Natural killer cell treated with Interleukin-12 subunit alpha and Interleukin-12 subunit beta and Interleukin-15 and Interleukin-18, amount 100 ng/mL, for 72 hours (primary cell): Measurements from ENCODE around the gene RBM41. TPM values are rescaled to one million over a fixed set of nuclear protein-coding genes. Genes with fewer than 3 reads are reported as not detected.
"Not testable (repeated sequence)": the region's sequence is repeated elsewhere in the genome, so short reads cannot be mapped to it uniquely, and the experiment has no call there.

Experiments
- ATAC-seq, 2 donors: fragments of 150-1000 bp; cut with Tn5 transposase in 1 of 2; sonication (Bioruptor Pico), chemical (Tn5 transposase) in 1 of 2; 2 replicates each; pipeline ENCODE4 v1.10.0; 2021
- DNase-seq: peaks from one replicate; pipeline ENCODE4 v3.0.0; 2022; ENCODE audit warnings: low spot score
- H3K27ac Mint-ChIP-seq, 2 donors: 1 replicate in 1 of 2; 2 replicates in 1 of 2; pipeline ENCODE4 v1.8.0; 2022; ENCODE audit warnings: mixed read lengths in 2 of 2, mild to moderate bottlenecking in 1 of 2, moderate library complexity in 1 of 2
- H3K27me3 Mint-ChIP-seq, 2 donors: 1 replicate in 1 of 2; 2 replicates in 1 of 2; pipeline ENCODE4 v1.8.0; 2022; ENCODE audit warnings: mixed read lengths in 2 of 2
- H3K36me3 Mint-ChIP-seq: one replicate; pipeline ENCODE4 v1.8.0; 2022; ENCODE audit warnings: mixed read lengths
- H3K4me1 Mint-ChIP-seq, 2 donors: 1 replicate in 1 of 2; 2 replicates in 1 of 2; pipeline ENCODE4 v1.8.0; 2022; ENCODE audit warnings: low read depth in 2 of 2, mixed read lengths in 2 of 2, mild to moderate bottlenecking in 1 of 2
- H3K4me3 Mint-ChIP-seq: one replicate; pipeline ENCODE4 v1.8.0; 2022; ENCODE audit warnings: mixed read lengths
- H3K9me3 Mint-ChIP-seq: 2 replicates; pipeline ENCODE4 v1.8.0; 2022; ENCODE audit warnings: mixed read lengths
- total RNA-seq, 2 donors: library from RNA; stranded (reverse); gene quantifications; one replicate each; pipeline ENCODE4 v1.2.3, GENCODE V29; 2022

The RBM41 gene
- total RNA-seq, 2 donors from 2014 or later, result 10.0 to 14.4 TPM

DNA sequence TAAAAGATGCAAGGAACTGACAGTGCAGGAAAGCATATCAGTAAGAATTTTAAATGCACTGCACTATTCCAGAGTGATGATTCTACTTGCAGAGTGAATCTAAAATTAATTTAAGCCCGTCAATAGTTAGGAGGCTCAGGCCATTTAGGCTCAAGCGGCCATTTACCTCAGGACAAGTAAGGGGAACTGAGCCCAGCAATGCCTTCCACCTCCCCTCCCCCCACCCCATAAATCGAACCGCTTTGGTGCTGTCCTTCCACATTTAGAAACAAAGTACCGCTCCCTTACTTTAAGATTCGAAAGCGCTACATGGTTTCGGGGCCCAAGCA, 665 bp downstream of the RBM41 start:
- H3K27ac Mint-ChIP-seq, result peak overlapping the region; percentile 38 to 90
- peaks cover 0 to 12% of the 10 kb centered on the region in 2 donors for H3K27me3 Mint-ChIP-seq
- no peak for DNase-seq
- H3K4me3 Mint-ChIP-seq, result peak overlapping the region; percentile 100
- ATAC-seq, result peak in 1 of 2 donors; percentile 8
- no peaks in the 10 kb centered on the region for H3K9me3 Mint-ChIP-seq
- H3K36me3 Mint-ChIP-seq, result peaks cover 33% of the 10 kb centered on the region
- peaks cover 20 to 28% of the 10 kb centered on the region in 2 donors for H3K4me1 Mint-ChIP-seq

DNA sequence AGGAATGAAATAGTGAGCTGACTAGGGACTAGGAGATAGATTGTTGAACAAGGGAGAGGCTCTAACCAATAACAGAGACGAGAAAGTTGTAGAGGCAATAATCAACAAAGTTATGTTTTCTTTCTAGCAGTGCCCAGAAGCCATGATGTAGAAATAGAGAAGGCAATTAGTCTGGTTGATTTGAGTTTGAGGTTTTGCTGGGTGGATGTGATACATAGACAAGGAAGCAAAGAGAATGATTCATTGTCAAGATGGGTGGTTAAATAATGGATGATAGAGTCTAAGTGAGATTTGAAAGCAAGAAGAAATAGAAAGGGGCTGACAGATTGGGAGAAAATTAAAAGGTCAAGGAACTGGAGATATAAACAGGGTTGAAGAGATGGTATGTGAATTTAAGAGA, 11.2 kb downstream of the RBM41 start:
- no peak overlapping the region for H3K4me3 Mint-ChIP-seq
- DNase-seq (no peak), ATAC-seq (no peak)
- peaks cover 7 to 11% of the 10 kb centered on the region in 2 donors for H3K4me1 Mint-ChIP-seq
- H3K27ac Mint-ChIP-seq, result no peak overlapping the region
- H3K27me3 Mint-ChIP-seq, result peaks cover 0 to 2% of the 10 kb centered on the region in 2 donors
- peaks cover 7% of the 10 kb centered on the region for H3K36me3 Mint-ChIP-seq
- no peaks in the 10 kb centered on the region for H3K9me3 Mint-ChIP-seq

- no peak for ATAC-seq
- H3K9me3 Mint-ChIP-seq, result no peaks in the 10 kb centered on the region
- DNase-seq, result no peak
- no peak overlapping the region for H3K4me3 Mint-ChIP-seq
- peaks cover 5% of the 10 kb centered on the region for H3K36me3 Mint-ChIP-seq
- peaks cover 7 to 11% of the 10 kb centered on the region in 2 donors for H3K4me1 Mint-ChIP-seq
- H3K27ac Mint-ChIP-seq, result no peak overlapping the region
- H3K27me3 Mint-ChIP-seq, result no peaks in the 10 kb centered on the region
Observed at GRCh38 chrX:107102980-107103379, 15.6 kb downstream of the RBM41 start.

- DNase-seq (no peak), ATAC-seq (no peak)
- no peak overlapping the region for H3K27ac Mint-ChIP-seq
- H3K4me1 Mint-ChIP-seq, result peaks cover 0 to 10% of the 10 kb centered on the region in 2 donors
- H3K36me3 Mint-ChIP-seq, result peaks cover 11% of the 10 kb centered on the region
- no peak overlapping the region for H3K4me3 Mint-ChIP-seq
- peaks cover 6% of the 10 kb centered on the region for H3K9me3 Mint-ChIP-seq
- H3K27me3 Mint-ChIP-seq, result no peaks in the 10 kb centered on the region
Observed at GRCh38 chrX:107076158-107076557, 42.5 kb downstream of the RBM41 start.

DNA sequence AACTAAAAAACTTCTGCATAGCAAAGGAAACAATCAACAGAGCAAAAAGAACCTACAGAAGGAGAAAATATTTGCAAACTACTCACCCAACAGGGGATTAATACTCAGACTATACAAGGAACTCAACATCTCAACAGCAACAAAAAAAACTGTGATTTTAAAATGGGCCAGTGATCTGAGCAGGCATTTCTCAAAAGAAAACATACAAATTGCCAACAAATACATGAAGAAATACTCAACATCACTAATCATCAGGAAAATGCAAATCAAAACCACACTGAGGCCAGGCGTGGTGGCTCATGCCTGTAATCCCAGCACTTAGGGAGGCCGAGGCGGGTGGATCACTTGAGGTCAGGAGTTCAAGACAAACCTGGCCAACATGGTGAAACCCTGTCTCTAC, 60.9 kb downstream of the RBM41 start:
- H3K36me3 Mint-ChIP-seq, H3K9me3 Mint-ChIP-seq, H3K4me1 Mint-ChIP-seq, H3K4me3 Mint-ChIP-seq, ATAC-seq, H3K27me3 Mint-ChIP-seq, H3K27ac Mint-ChIP-seq, DNase-seq: not testable (repeated sequence)

DNA sequence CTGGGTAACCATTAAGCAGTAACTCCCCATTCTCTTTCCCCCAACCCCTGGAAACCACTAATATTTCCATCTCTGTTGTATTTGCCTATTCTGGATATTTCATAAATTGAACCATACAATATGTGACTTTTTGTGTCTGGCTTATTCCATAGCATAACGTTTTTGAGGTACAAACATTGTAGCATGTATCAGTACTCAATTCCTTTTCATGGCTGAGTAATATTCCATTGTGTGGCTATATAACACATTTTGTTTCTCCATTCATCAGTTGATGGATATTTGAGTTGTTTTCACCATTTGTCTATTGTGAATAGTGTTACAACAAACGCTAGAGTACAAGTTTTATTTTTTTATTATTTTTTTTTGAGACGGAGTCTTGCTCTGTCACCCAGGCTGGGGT, 63.6 kb downstream of the RBM41 start:
- Mint-ChIP-seq H3K36me3 (no peaks in the 10 kb centered on the region), H3K27me3 (peaks cover 2% of the 10 kb centered on the region in 2 donors), H3K27ac (no peak overlapping the region), H3K4me3 (no peak overlapping the region), H3K4me1 (no peaks in the 10 kb centered on the region), H3K9me3 (no peaks in the 10 kb centered on the region)
- DNase-seq (no peak), ATAC-seq (no peak)

- no peak overlapping the region for H3K4me3 Mint-ChIP-seq
- H3K36me3 Mint-ChIP-seq, result no peaks in the 10 kb centered on the region
Observed at GRCh38 chrX:107050195-107050709, 68.4 kb downstream of the RBM41 start.

DNA sequence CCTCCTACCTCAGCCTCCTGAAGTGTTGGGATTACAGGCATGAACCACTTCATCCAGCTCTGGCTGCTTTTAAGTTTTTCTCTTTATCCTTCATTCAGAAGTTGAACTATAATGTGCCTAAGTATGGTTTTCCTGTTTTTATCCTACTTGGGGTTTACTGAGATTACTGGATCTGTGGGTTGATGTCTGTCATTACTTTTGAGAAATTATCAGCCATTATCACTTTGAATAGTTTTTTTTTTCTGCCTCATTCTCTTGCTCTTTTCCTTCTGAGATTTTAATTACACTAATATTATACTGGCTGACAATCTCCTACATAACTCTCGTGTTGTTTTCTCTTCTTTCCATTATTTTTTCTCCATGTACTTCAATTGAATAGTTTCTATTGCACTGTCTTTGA, 71.0 kb downstream of the RBM41 start:
- Mint-ChIP-seq H3K36me3 (no peaks in the 10 kb centered on the region), H3K9me3 (no peaks in the 10 kb centered on the region), H3K4me3 (no peak overlapping the region), H3K27ac (no peak overlapping the region), H3K4me1 (no peaks in the 10 kb centered on the region), H3K27me3 (peaks cover 15 to 21% of the 10 kb centered on the region in 2 donors)
- DNase-seq, result no peak
- no peak for ATAC-seq

More at GRCh38 chrX:107050195-107050709, 68.4 kb downstream of the RBM41 start:
- no peaks in the 10 kb centered on the region for H3K4me1 Mint-ChIP-seq
- DNase-seq, result no peak
- no peak for ATAC-seq
- H3K27me3 Mint-ChIP-seq, result peaks cover 15 to 21% of the 10 kb centered on the region in 2 donors
- no peak overlapping the region for H3K27ac Mint-ChIP-seq
- no peaks in the 10 kb centered on the region for H3K9me3 Mint-ChIP-seq

- Mint-ChIP-seq H3K27me3 (peaks cover 2 to 28% of the 10 kb centered on the region in 2 donors), H3K4me3 (no peak overlapping the region), H3K9me3 (no peaks in the 10 kb centered on the region), H3K27ac (no peak overlapping the region), H3K36me3 (no peaks in the 10 kb centered on the region), H3K4me1 (no peaks in the 10 kb centered on the region)
- no peak for ATAC-seq
- DNase-seq, result no peak
Observed at GRCh38 chrX:107029752-107030151, 88.9 kb downstream of the RBM41 start.

DNA sequence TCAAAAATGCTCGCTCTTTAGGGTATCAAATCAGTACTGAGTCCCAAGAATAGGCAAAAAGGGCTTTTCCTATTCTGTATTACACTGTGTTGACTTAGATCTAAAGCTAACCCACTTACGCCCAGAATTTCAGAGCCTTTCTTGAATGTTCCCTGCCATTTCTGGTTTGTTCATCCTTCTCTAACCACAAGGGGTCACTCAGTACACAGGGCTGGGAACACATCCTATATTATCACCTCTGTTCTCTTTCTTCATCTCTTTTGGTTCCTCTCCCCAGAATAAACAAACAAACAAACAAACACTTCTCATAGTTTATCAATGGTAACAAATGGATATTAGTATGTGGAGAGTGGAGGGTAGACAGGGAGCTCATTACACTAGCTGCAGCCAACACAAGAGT, 93.1 kb downstream of the RBM41 start:
- H3K4me3 Mint-ChIP-seq, result no peak overlapping the region
- no peak overlapping the region for H3K27ac Mint-ChIP-seq
- DNase-seq, result no peak
- no peaks in the 10 kb centered on the region for H3K36me3 Mint-ChIP-seq
- no peak for ATAC-seq
- no peaks in the 10 kb centered on the region for H3K9me3 Mint-ChIP-seq
- peaks cover 0 to 17% of the 10 kb centered on the region in 2 donors for H3K27me3 Mint-ChIP-seq
- no peaks in the 10 kb centered on the region for H3K4me1 Mint-ChIP-seq

GRCh38 chrX:107014936-107015335, 103.7 kb downstream of the RBM41 start:
- no peaks in the 10 kb centered on the region for H3K36me3 Mint-ChIP-seq

More at GRCh38 chrX:107014936-107015335, 103.7 kb downstream of the RBM41 start:
- H3K4me1 Mint-ChIP-seq, result no peaks in the 10 kb centered on the region
- H3K27ac Mint-ChIP-seq, result no peak overlapping the region
- H3K27me3 Mint-ChIP-seq, result peaks cover 0 to 2% of the 10 kb centered on the region in 2 donors
- H3K4me3 Mint-ChIP-seq, result no peak overlapping the region
- H3K9me3 Mint-ChIP-seq, result no peaks in the 10 kb centered on the region
- ATAC-seq (no peak), DNase-seq (no peak)

Other genes starting within 250 kb of the RBM41 start
- not detected for gene RIPPLY1, start 215.5 kb downstream of the RBM41 start, total RNA-seq
- not detected for gene CLDN2, start 198.4 kb downstream of the RBM41 start, total RNA-seq
- gene MORC4, start 118.6 kb downstream of the RBM41 start, total RNA-seq, result 1 to 10 TPM; 3.1 to 4.6 TPM
- gene NUP62CL, start 87.6 kb upstream of the RBM41 start, total RNA-seq, result 1 to 10 TPM; 1.1 to 1.8 TPM
- gene DNAAF6, start 87.8 kb upstream of the RBM41 start, total RNA-seq, result not detected